TTC549 (cell line): Measurements from ENCODE around the gene RPL7A.

ENCODE experiments used
- FAIRE-seq: peaks from 2 replicates; lab custom pipeline; 2012; peaks lifted over from hg19 to GRCh38; lab: Jason Lieb, UNC

RPL7A gene

GRCh38 chr9:133348718-133349573 lies 928 bp downstream of the RPL7A start:
- no peak for FAIRE-seq

- FAIRE-seq: no peak
Measured at GRCh38 chr9:133349965-133350616, 2.1 kb downstream of the RPL7A start.

- no peak for FAIRE-seq
Measured at GRCh38 chr9:133351526-133351907, 3.5 kb downstream of the RPL7A start.

- peak; percentile 39 for FAIRE-seq
Measured at GRCh38 chr9:133351908-133352634, 4.1 kb downstream of the RPL7A start.

- no peak for FAIRE-seq
Measured at GRCh38 chr9:133352635-133353340, 4.8 kb downstream of the RPL7A start.

GRCh38 chr9:133353548-133353947 lies 5.5 kb downstream of the RPL7A start:
- FAIRE-seq: no peak

- FAIRE-seq: no peak
Measured at GRCh38 chr9:133354766-133355165, 6.7 kb downstream of the RPL7A start.

- FAIRE-seq: no peak
Measured at GRCh38 chr9:133355881-133356357, 7.9 kb downstream of the RPL7A start.

GRCh38 chr9:133356391-133357091 lies 8.5 kb downstream of the RPL7A start, which contains the start of the genes SURF1 and SURF2:
TSS of gene SURF1 (minus strand) at chr9:133356487. CDS start at chr9:133356453, 34 bp downstream.
TSS of gene SURF2 (plus strand) at chr9:133356550. CDS start at chr9:133356593, 43 bp downstream.
- no peak for FAIRE-seq

GRCh38 chr9:133357656-133358055 lies 9.6 kb downstream of the RPL7A start:
- no peak for FAIRE-seq

GRCh38 chr9:133359399-133360175 lies 11.6 kb downstream of the RPL7A start:
- no peak for FAIRE-seq

- no peak for FAIRE-seq
Measured at GRCh38 chr9:133360400-133361393, 12.7 kb downstream of the RPL7A start.

- FAIRE-seq: no peak
Measured at GRCh38 chr9:133361507-133362092, 13.6 kb downstream of the RPL7A start.

- no peak for FAIRE-seq
Measured at GRCh38 chr9:133362359-133363044, 14.5 kb downstream of the RPL7A start.

GRCh38 chr9:133366435-133366834 lies 18.4 kb downstream of the RPL7A start:
- no peak for FAIRE-seq

- no peak for FAIRE-seq
Measured at GRCh38 chr9:133367221-133367620, 19.2 kb downstream of the RPL7A start.

- FAIRE-seq: no peak
Measured at GRCh38 chr9:133367778-133368177, 19.8 kb downstream of the RPL7A start.

GRCh38 chr9:133368249-133368881 lies 20.3 kb downstream of the RPL7A start:
- no peak for FAIRE-seq
